ENCODE results near the gene SLC7A1.

- TF ChIP-seq CTCF (IDR thresholded peaks at IDR 0.05; ENCODE audit: insufficient read depth, low read length, poor library complexity, severe bottlenecking) (no peak), EZH2phosphoT487 (conservative IDR thresholded peaks at IDR 0.05; ENCODE audit: low read length) (no peak)
Measured at GRCh38 chr13:29522044-29522685, 73.3 kb downstream of the SLC7A1 start.
